K562 (cell line): Measurements from ENCODE around the gene TTBK1. TPM values are rescaled to one million over a fixed set of nuclear protein-coding genes. Genes with fewer than 3 reads are reported as not detected.

Experiments used
- ATAC-seq: fragments of 200-7000 bp; cut with Tn5 transposase; 3 replicates; pipeline ENCODE4 v1.9.1; 2020; ENCODE audit warnings: moderate library complexity
- BruUV-seq: library from RNA; stranded (reverse); fragments of 400-500 nt; replicated peaks from 2 replicates; lab custom pipeline; 2021; lab: Mats Ljungman, UMichigan
- CTCF ChIA-PET: fragments of 300-600 bp; formaldehyde crosslinking; extraction: SDS; loops from one replicate; lab custom pipeline; 2021; ENCODE audit warnings: low intra/inter-chr PET ratio; lab: Yijun Ruan, JAX
- POLR2A ChIA-PET: fragments of 300-600, 350-650 bp; sonication (Branson Sonifier 250); formaldehyde crosslinking; extraction: SDS; loops from one replicate; lab custom pipeline; 2021; ENCODE audit warnings: antibody characterized with exemption, inconsistent platforms; lab: Yijun Ruan, JAX
- DNase-seq, 4 experiments: peaks; one replicate each; pipeline versions ENCODE4 v3.0.0 to v3.0.0-alpha.2; 2011 to 2018; ENCODE audit warnings: low spot score in 3 of 4, mixed read lengths in 3 of 4; ENCODE audit errors: extremely low read depth in 1 of 4
- FAIRE-seq: peaks from 2 replicates; lab custom pipeline; 2011; peaks lifted over from hg19 to GRCh38; lab: Jason Lieb, UNC
- H2AFZ ChIP-seq: 2 replicates; pipeline ENCODE4 v1.6.0; 2011; ENCODE audit warnings: low read depth, low read length, control low read depth, inconsistent platforms
- H3K27ac ChIP-seq: fragments of 200-600 bp; 3 replicates; pipeline ENCODE4 v1.8.0; 2011; ENCODE audit warnings: low read depth, mild to moderate bottlenecking, control low read depth, inconsistent platforms, low read length, moderate library complexity, mixed read lengths; ENCODE audit errors: extremely low read depth
- H3K27me3 ChIP-seq, 2 experiments: fragments of 300-600 bp in 1 of 2; 2 replicates in 1 of 2; 3 replicates in 1 of 2; pipeline versions ENCODE4 v1.6.0 to v1.8.0; 2011; ENCODE audit warnings: inconsistent platforms in 2 of 2, low read length in 2 of 2, mild to moderate bottlenecking in 1 of 2, mixed read lengths in 1 of 2, moderate library complexity in 1 of 2; ENCODE audit not compliant: control insufficient read depth in 2 of 2, insufficient read depth in 2 of 2
- H3K36me3 ChIP-seq: fragments of 300-600 bp; 3 replicates; pipeline ENCODE4 v1.8.0; 2011; ENCODE audit warnings: mild to moderate bottlenecking, low read length, inconsistent platforms; ENCODE audit not compliant: control insufficient read depth, insufficient read depth
- H3K4me1 ChIP-seq, 2 experiments: fragments of 200-600 bp in 1 of 2; replicated peaks in 1 of 2; 2 replicates in 1 of 2; 3 replicates in 1 of 2; pipeline versions ENCODE4 v1.5.1 to v1.8.0; 2011; ENCODE audit warnings: inconsistent platforms in 2 of 2, low read length in 2 of 2, mild to moderate bottlenecking in 1 of 2, mixed read lengths in 1 of 2, moderate library complexity in 1 of 2; ENCODE audit not compliant: control insufficient read depth in 2 of 2, insufficient read depth in 2 of 2
- H3K4me2 ChIP-seq: 2 replicates; pipeline ENCODE4 v1.6.1; 2011; ENCODE audit warnings: low read length, control low read depth, inconsistent platforms, mixed read lengths; ENCODE audit not compliant: insufficient read depth
- H3K4me3 ChIP-seq: fragments of 200-600 bp; sonication (generic), shearing (Covaris generic); 2 replicates; pipeline ENCODE4 v1.5.1; 2016; ENCODE audit warnings: control low read depth, inconsistent platforms
- H3K79me2 ChIP-seq: fragments of 200-600 bp; 3 replicates; pipeline ENCODE4 v1.8.0; 2011; ENCODE audit warnings: low read length, inconsistent platforms; ENCODE audit not compliant: control insufficient read depth, insufficient read depth
- H3K9ac ChIP-seq, 2 experiments: 2 replicates each; pipeline versions ENCODE4 v1.6.0 to v1.6.1; 2011; ENCODE audit warnings: low read depth in 2 of 2, low read length in 2 of 2, control low read depth in 1 of 2, inconsistent platforms in 1 of 2, mild to moderate bottlenecking in 1 of 2, mixed read lengths in 1 of 2; ENCODE audit not compliant: insufficient read depth in 1 of 2
- H3K9me1 ChIP-seq: one replicate; pipeline ENCODE4 v1.6.0; 2011; ENCODE audit warnings: inconsistent platforms, mild to moderate bottlenecking, low read length, moderate library complexity; ENCODE audit not compliant: control insufficient read depth, insufficient read depth
- H3K9me3 ChIP-seq: replicated peaks from 2 replicates; pipeline ENCODE4 v1.5.1; 2011; ENCODE audit warnings: low read depth, low read length, inconsistent platforms; ENCODE audit not compliant: control insufficient read depth, insufficient read depth
- H4K20me1 ChIP-seq: replicated peaks from 2 replicates; pipeline ENCODE4 v1.6.1; 2011; ENCODE audit warnings: low read length, inconsistent platforms, mixed read lengths; ENCODE audit not compliant: control insufficient read depth, insufficient read depth
- CBFB ChIP-seq: sonication (generic); formaldehyde crosslinking; IDR thresholded peaks from 2 replicates; pipeline ENCODE4 v1.4.0; 2020; ENCODE audit warnings: mild to moderate bottlenecking, missing genetic modification reagents
- CHD1 ChIP-seq: fragments of 200-600 bp; sonication (generic); IDR thresholded peaks from one replicate; pipeline ENCODE4 v1.6.1; 2012; ENCODE audit warnings: mild to moderate bottlenecking, moderate library complexity, low read length, inconsistent platforms
- FOS ChIP-seq: IDR thresholded peaks from 3 replicates; pipeline ENCODE4 v1.6.1; 2011; ENCODE audit not compliant: insufficient read length; ENCODE audit errors: extremely low read depth
- KAT7 ChIP-seq: sonication (generic); formaldehyde crosslinking; IDR thresholded peaks from 2 replicates; pipeline ENCODE4 v1.8.0; 2022; ENCODE audit warnings: missing genetic modification reagents, mild to moderate bottlenecking, borderline replicate concordance
- PHF20 ChIP-seq: fragments of 450-650 bp; IDR thresholded peaks from 2 replicates; pipeline ENCODE4 v1.6.1; 2018; ENCODE audit not compliant: partially characterized antibody
- STAT6 ChIP-seq: sonication (generic); formaldehyde crosslinking; IDR thresholded peaks from 2 replicates; pipeline ENCODE4 v1.8.1; 2023; ENCODE audit warnings: mild to moderate bottlenecking, missing genetic modification reagents
- USF1 ChIP-seq: sonication (generic); formaldehyde crosslinking; IDR thresholded peaks from 2 replicates; pipeline ENCODE4 v1.9.0; 2022; ENCODE audit warnings: mild to moderate bottlenecking, missing genetic modification reagents
- WGBS: fragments of 100-300 bp; shearing (Covaris generic); methylation state at CpG from one replicate; pipeline ENCODE4 v1.1.6; 2016; ENCODE audit warnings: low coverage, mixed read lengths; ENCODE audit not compliant: insufficient coverage; ENCODE audit errors: missing lambda C conversion rate; 5-methylcytosine and 5-hydroxymethylcytosine counted together
- in situ Hi-C: fragments of 300-500 bp; cut with MboI; formaldehyde crosslinking; loops from 4 replicates; pipeline ENCODE4 v1.15.0; 2018; ENCODE audit warnings: inconsistent platforms, mixed read lengths
- intact Hi-C: fragments of 100-400 bp; cut with micrococcal nuclease; formaldehyde crosslinking; loops from 2 replicates; pipeline ENCODE4 v1.14.2; 2022
- polyA plus RNA-seq, 8 experiments: library from polyadenylated mRNA; depleted of rRNA in 4 of 8; stranded (reverse) in 5 of 8; unstranded in 3 of 8; fragments of >200 nt; fragmentation: Nextera tagmentation in 2 of 8; fragmentation: Illumina TruSeq in 1 of 8; extraction: Ambion mirVana in 2 of 8; extraction: Trizol in 1 of 8; gene quantifications; 2 replicates each; pipeline versions ENCODE4 v1.2.1 to v1.2.3, GENCODE V29; 2011 to 2014; ENCODE audit warnings: inconsistent platforms in 1 of 8, missing spikeins in 1 of 8
- total RNA-seq, 7 experiments: library from RNA; depleted of rRNA in 6 of 7; stranded (reverse); fragments of >200 nt in 6 of 7; fragmentation: Illumina TruSeq in 2 of 7; extraction: Trizol in 2 of 7; gene quantifications; 2 replicates each; pipeline versions ENCODE4 v1.2.1 to v1.2.3, GENCODE V29; 2011 to 2021; ENCODE audit warnings: low replicate concordance in 1 of 7
- TF ChIP-seq, protein P1 (sequence below): fragments of 450-650 bp; IDR thresholded peaks from 2 replicates; pipeline ENCODE4 v1.6.1; 2018; ENCODE audit not compliant: partially characterized antibody
- TF ChIP-seq, protein P2 (sequence below): fragments of 250-450 bp; sonication (Bioruptor Pico); IDR thresholded peaks from 2 replicates; pipeline ENCODE4 v1.4.0; 2020; ENCODE audit warnings: borderline replicate concordance

TTBK1 gene
- total and polyA plus RNA-seq, 9 of the 15 experiments (the other 6 are each of a cell fraction or from before 2014, with no cell fraction given), result not detected

DNA sequence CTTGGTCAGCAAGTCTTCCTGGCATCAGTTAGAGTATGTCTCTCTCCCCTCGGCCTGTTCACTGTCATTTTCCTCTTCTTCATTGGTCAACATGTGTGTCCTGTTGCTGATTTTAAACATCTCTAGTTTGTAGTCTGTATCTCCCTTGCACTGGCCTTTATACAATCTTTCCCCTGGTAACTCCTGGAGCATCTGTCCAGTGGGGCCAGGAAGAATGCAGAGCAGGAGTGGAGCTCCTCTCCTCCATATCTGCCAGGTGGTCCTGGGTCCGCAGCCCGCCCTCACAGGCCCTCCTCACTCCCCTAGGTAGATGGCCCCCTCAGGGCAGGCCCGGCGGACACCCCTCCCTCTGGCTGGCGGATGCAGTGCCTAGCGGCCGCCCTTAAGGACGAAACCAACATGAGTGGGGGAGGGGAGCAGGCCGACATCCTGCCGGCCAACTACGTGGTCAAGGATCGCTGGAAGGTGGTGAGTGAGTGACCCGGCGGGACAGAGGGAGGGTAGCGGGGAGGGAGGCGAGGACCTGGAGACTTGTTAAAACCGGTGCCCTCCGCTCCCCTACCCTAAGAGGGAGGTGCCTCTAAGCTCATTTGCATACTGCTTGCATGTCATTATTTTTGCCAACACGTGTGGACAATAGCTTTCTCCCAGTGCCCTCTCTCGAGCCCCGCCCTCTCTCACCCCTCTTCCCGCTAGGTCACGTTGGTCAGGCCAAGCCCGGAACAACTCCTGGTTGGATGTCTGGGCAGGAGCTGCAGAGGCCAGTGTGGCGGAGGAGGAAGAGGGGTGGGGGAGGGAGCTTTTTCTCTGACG, 3.2 kb downstream of the TTBK1 start:
- POLR2A ChIA-PET, result interaction anchor here (0.7 to 1.1 kb wide), 5 partner anchors 9 to 72 kb away, joined by 3 to 6 read pairs (median 3); partner anchors contain the start of gene DNPH1
- in situ Hi-C loops, result no loop called here
- H3K27me3 ChIP-seq, result peaks cover 56 to 82% of the 10 kb centered on the region in 2 experiments
- peak; percentile 21 for TF ChIP-seq CHD1
- peak; percentile 78; the same call in 1 of the 2 replicates for TF ChIP-seq KAT7 (CRISPR knock-in tag)
- TF ChIP-seq, protein P1, sequence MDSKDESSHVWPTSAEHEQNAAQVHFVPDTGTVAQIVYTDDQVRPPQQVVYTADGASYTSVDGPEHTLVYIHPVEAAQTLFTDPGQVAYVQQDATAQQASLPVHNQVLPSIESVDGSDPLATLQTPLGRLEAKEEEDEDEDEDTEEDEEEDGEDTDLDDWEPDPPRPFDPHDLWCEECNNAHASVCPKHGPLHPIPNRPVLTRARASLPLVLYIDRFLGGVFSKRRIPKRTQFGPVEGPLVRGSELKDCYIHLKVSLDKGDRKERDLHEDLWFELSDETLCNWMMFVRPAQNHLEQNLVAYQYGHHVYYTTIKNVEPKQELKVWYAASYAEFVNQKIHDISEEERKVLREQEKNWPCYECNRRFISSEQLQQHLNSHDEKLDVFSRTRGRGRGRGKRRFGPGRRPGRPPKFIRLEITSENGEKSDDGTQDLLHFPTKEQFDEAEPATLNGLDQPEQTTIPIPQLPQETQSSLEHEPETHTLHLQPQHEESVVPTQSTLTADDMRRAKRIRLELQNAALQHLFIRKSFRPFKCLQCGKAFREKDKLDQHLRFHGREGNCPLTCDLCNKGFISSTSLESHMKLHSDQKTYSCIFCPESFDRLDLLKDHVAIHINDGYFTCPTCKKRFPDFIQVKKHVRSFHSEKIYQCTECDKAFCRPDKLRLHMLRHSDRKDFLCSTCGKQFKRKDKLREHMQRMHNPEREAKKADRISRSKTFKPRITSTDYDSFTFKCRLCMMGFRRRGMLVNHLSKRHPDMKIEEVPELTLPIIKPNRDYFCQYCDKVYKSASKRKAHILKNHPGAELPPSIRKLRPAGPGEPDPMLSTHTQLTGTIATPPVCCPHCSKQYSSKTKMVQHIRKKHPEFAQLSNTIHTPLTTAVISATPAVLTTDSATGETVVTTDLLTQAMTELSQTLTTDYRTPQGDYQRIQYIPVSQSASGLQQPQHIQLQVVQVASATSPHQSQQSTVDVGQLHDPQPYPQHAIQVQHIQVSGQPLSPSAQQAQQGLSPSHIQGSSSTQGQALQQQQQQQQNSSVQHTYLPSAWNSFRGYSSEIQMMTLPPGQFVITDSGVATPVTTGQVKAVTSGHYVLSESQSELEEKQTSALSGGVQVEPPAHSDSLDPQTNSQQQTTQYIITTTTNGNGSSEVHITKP, result peak; percentile 97
- no peak for TF ChIP-seq FOS
- TF ChIP-seq STAT6, result no peak
- TF ChIP-seq, protein P2, sequence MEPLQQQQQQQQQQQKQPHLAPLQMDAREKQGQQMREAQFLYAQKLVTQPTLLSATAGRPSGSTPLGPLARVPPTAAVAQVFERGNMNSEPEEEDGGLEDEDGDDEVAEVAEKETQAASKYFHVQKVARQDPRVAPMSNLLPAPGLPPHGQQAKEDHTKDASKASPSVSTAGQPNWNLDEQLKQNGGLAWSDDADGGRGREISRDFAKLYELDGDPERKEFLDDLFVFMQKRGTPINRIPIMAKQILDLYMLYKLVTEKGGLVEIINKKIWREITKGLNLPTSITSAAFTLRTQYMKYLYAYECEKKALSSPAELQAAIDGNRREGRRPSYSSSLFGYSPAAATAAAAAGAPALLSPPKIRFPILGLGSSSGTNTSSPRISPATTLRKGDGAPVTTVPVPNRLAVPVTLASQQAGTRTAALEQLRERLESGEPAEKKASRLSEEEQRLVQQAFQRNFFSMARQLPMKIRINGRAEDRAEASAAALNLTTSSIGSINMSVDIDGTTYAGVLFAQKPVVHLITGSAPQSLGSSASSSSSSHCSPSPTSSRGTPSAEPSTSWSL (CRISPR knock-in tag), result peak; percentile 86; the same call in 1 of the 2 replicates
- TF ChIP-seq PHF20, result peak; percentile 22
- TF ChIP-seq USF1 (CRISPR knock-in tag), result peak; percentile 69
- 0 out of 2 replicates have a peak, but pooled peaks have one; percentile 29 for TF ChIP-seq CBFB (CRISPR knock-in tag)

More for the DNA sequence above, 3.2 kb downstream of the TTBK1 start:
- FAIRE-seq, result no peak
- WGBS, result 2% methylated on average over 25 of the region's 27 CpGs
- H3K9me1 ChIP-seq, result no peaks in the 10 kb centered on the region
- H3K4me1 ChIP-seq, result peaks cover 10 to 24% of the 10 kb centered on the region in 2 experiments
- H3K79me2 ChIP-seq, result no peaks in the 10 kb centered on the region
- H4K20me1 ChIP-seq, result peaks cover 6% of the 10 kb centered on the region; the same call in 1 of the 2 replicates
- H3K9ac ChIP-seq, result peak overlapping the region; percentile 33 to 90
- BruUV-seq, result no TSS peak
- CTCF ChIA-PET, result no interaction called here
- H2AFZ ChIP-seq, result peak overlapping the region; percentile 96
- H3K36me3 ChIP-seq, result no peaks in the 10 kb centered on the region
- peak overlapping the region; percentile 39 for H3K4me3 ChIP-seq
- H3K27ac ChIP-seq, result no peak overlapping the region; the same call in 2 of the 3 replicates
- peak; percentile 57 to 66 (median 63) for DNase-seq
- intact Hi-C loops, result loop anchor here (5.0 kb wide), 1 partner anchor 74 kb away; the partner anchor contains the start of gene SRF
- H3K9me3 ChIP-seq, result no peaks in the 10 kb centered on the region
- peak overlapping the region; percentile 91 for H3K4me2 ChIP-seq
- ATAC-seq, result peak; percentile 70
